HepG2 (cell line): ENCODE measurements around the gene GOLT1A. TPM values are rescaled to one million over a fixed set of nuclear protein-coding genes. Genes with fewer than 3 reads are reported as not detected.

Experiments
- ATAC-seq: fragments of 200-7000 bp; cut with Tn5 transposase; 3 replicates; pipeline ENCODE4 v1.9.1; 2020; ENCODE audit warnings: mild to moderate bottlenecking, moderate library complexity
- BruUV-seq: library from RNA; stranded (reverse); fragments of 400-500 nt; replicated peaks from 2 replicates; lab custom pipeline; 2021; lab: Mats Ljungman, UMichigan
- CTCF ChIA-PET: fragments of 300-600 bp; formaldehyde crosslinking; extraction: SDS; loops from one replicate; lab custom pipeline; 2021; ENCODE audit warnings: low total read pairs, inconsistent platforms, low intra/inter-chr PET ratio; lab: Yijun Ruan, JAX
- POLR2A ChIA-PET: fragments of 350-600 bp; sonication (Branson Sonifier 250); formaldehyde crosslinking; loops from one replicate; lab custom pipeline; 2020; ENCODE audit warnings: antibody characterized with exemption, inconsistent platforms; lab: Yijun Ruan, JAX
- DNase-seq: peaks from one replicate; pipeline ENCODE4 v3.0.0-alpha.2; 2015; ENCODE audit warnings: low spot score
- FAIRE-seq: peaks from 3 replicates; lab custom pipeline; 2011; peaks lifted over from hg19 to GRCh38; lab: Jason Lieb, UNC
- H2AFZ ChIP-seq: one replicate; pipeline ENCODE4 v1.6.1; 2011; ENCODE audit warnings: low read length, inconsistent platforms
- H3K27ac ChIP-seq: fragments of 300-600 bp; 3 replicates; pipeline ENCODE4 v1.8.0; 2011; ENCODE audit warnings: mixed run types, mild to moderate bottlenecking, mixed read lengths, low read length, inconsistent platforms; ENCODE audit not compliant: insufficient read depth; ENCODE audit errors: extremely low read length
- H3K27me3 ChIP-seq, 2 experiments: fragments of 200-600 bp in 1 of 2; 2 replicates in 1 of 2; 3 replicates in 1 of 2; pipeline versions ENCODE4 v1.6.0 to v1.8.0; 2011; ENCODE audit warnings: low read length in 2 of 2, mild to moderate bottlenecking in 2 of 2, moderate library complexity in 2 of 2, inconsistent platforms in 1 of 2; ENCODE audit not compliant: insufficient read depth in 2 of 2, control insufficient read depth in 1 of 2
- H3K36me3 ChIP-seq, 2 experiments: fragments of 200-600 bp in 1 of 2; replicated peaks in 1 of 2; 2 replicates in 1 of 2; 3 replicates in 1 of 2; pipeline versions ENCODE4 v1.5.1 to v1.8.0; 2011; ENCODE audit warnings: low read length in 2 of 2, inconsistent platforms in 1 of 2; ENCODE audit not compliant: insufficient read depth in 2 of 2, control insufficient read depth in 1 of 2
- H3K4me1 ChIP-seq: 2 replicates; pipeline ENCODE4 v1.5.1; 2012; ENCODE audit warnings: low read length, inconsistent platforms; ENCODE audit not compliant: insufficient read depth
- H3K4me2 ChIP-seq: 2 replicates; pipeline ENCODE4 v1.6.0; 2011; ENCODE audit warnings: low read depth, low read length, inconsistent platforms
- H3K4me3 ChIP-seq, 3 experiments: fragments of 200-600 bp in 1 of 3; sonication (generic), shearing (Covaris generic) in 1 of 3; replicated peaks in 1 of 3; 2 replicates each; pipeline ENCODE4 v1.5.1; 2011 to 2016; ENCODE audit warnings: low read length in 3 of 3, inconsistent platforms in 2 of 3, low read depth in 2 of 3, mild to moderate bottlenecking in 2 of 3, control low read depth in 1 of 3, mixed read lengths in 1 of 3; ENCODE audit not compliant: insufficient read depth in 1 of 3
- H3K79me2 ChIP-seq: one replicate; pipeline ENCODE4 v1.6.1; 2011; ENCODE audit warnings: low read length, inconsistent platforms; ENCODE audit not compliant: insufficient read depth
- H3K9ac ChIP-seq: 2 replicates; pipeline ENCODE4 v1.6.0; 2011; ENCODE audit warnings: mild to moderate bottlenecking, low read depth, low read length, inconsistent platforms; ENCODE audit not compliant: insufficient read depth
- H3K9me3 ChIP-seq: 2 replicates; pipeline ENCODE4 v1.5.1; 2012; ENCODE audit warnings: mild to moderate bottlenecking, low read length
- H4K20me1 ChIP-seq: 2 replicates; pipeline ENCODE4 v1.6.0; 2011; ENCODE audit warnings: inconsistent platforms, mild to moderate bottlenecking, low read length, moderate library complexity; ENCODE audit not compliant: insufficient read depth
- DBP ChIP-seq: sonication (generic); formaldehyde crosslinking; IDR thresholded peaks from 2 replicates; pipeline ENCODE4 v1.4.0; 2020; ENCODE audit warnings: missing genetic modification reagents; ENCODE audit errors: not compliant biosample characterization
- KLF13 ChIP-seq: sonication (generic); formaldehyde crosslinking; IDR thresholded peaks from 2 replicates; pipeline ENCODE4 v1.4.0; 2020; ENCODE audit warnings: mild to moderate bottlenecking, missing genetic modification reagents
- SNRNP70 ChIP-seq: fragments of 200-400 bp; formaldehyde crosslinking; IDR thresholded peaks from 2 replicates; pipeline ENCODE4 v1.6.1; 2017; ENCODE audit warnings: mild to moderate bottlenecking, low read depth, low read length, moderate library complexity
- THAP8 ChIP-seq: sonication (generic); formaldehyde crosslinking; IDR thresholded peaks from 2 replicates; pipeline ENCODE4 v1.5.1; 2020; ENCODE audit warnings: missing genetic modification reagents, mild to moderate bottlenecking, borderline replicate concordance
- ZFP91 ChIP-seq: sonication (generic); formaldehyde crosslinking; IDR thresholded peaks from 2 replicates; pipeline ENCODE4 v1.9.0; 2022; ENCODE audit warnings: missing genetic modification reagents, mild to moderate bottlenecking, borderline replicate concordance
- ZNF710 ChIP-seq: sonication (generic); formaldehyde crosslinking; IDR thresholded peaks from 2 replicates; pipeline ENCODE4 v1.5.0; 2020; ENCODE audit warnings: mild to moderate bottlenecking, missing genetic modification reagents, borderline replicate concordance
- WGBS: methylation state at CpG from one replicate; pipeline ENCODE4 v1.1.6; 2017; ENCODE audit warnings: low lambda C conversion rate; 5-methylcytosine and 5-hydroxymethylcytosine counted together
- in situ Hi-C: cut with HindIII; loops from 2 replicates; pipeline ENCODE4 v1.10.0; 2017; ENCODE audit warnings: low pct_unique_long_range_greater_than_20kb; ENCODE audit not compliant: extremely low pct_ligation_motif_present
- intact Hi-C: fragments of 100-400 bp; cut with micrococcal nuclease; formaldehyde crosslinking; loops from one replicate; pipeline ENCODE4 v1.10.0; 2022; ENCODE audit not compliant: unreplicated experiment
- polyA plus RNA-seq, 8 experiments: library from polyadenylated mRNA; depleted of rRNA in 3 of 8; stranded (reverse) in 7 of 8; unstranded in 1 of 8; fragments of >200 nt; fragmentation: Illumina TruSeq in 4 of 8; extraction: Trizol in 4 of 8; gene quantifications; 2 replicates each; pipeline versions ENCODE4 v1.2.1 to v1.2.3, GENCODE V29; 2011 to 2016; ENCODE audit warnings: low read depth in 4 of 8, missing spikeins in 1 of 8, mixed read lengths in 1 of 8; ENCODE audit not compliant: insufficient read depth in 1 of 8
- total RNA-seq, 5 experiments: library from RNA; depleted of rRNA; stranded (reverse); fragments of >200 nt; fragmentation: Illumina TruSeq; extraction: Trizol; gene quantifications; 2 replicates each; pipeline ENCODE4 v1.2.3, GENCODE V29; 2016; ENCODE audit warnings: low read depth in 1 of 5

The GOLT1A gene
- total and polyA plus RNA-seq, 2 of the 13 experiments (the other 11 are each of a cell fraction or from before 2014, with no cell fraction given): 25.8 to 28.0 TPM

- TF ChIP-seq KLF13 (no peak), ZFP91 (CRISPR knock-in tag) (no peak), DBP (CRISPR knock-in tag) (no peak), SNRNP70 (no peak)
- WGBS: 0% methylated on average over 1 of the region's 1 CpG
These were observed 32.7 kb downstream of the GOLT1A start for GRCh38 chr1:204181116-204181515.

GRCh38 chr1:204180133-204180532 lies 33.7 kb downstream of the GOLT1A start:
- Histone ChIP-seq H3K4me2 (no peak overlapping the region), H3K27me3 (peaks cover 0 to 11% of the 10 kb centered on the region in 2 experiments; a peak in 1 of 5 replicates), H3K27ac (no peak overlapping the region), H3K4me3 (no peak overlapping the region), H3K79me2 (no peaks in the 10 kb centered on the region), H3K9ac (no peak overlapping the region), H4K20me1 (no peaks in the 10 kb centered on the region), H3K4me1 (peaks cover 20% of the 10 kb centered on the region), H3K36me3 (no peaks in the 10 kb centered on the region), H3K9me3 (no peaks in the 10 kb centered on the region), H2AFZ (no peak overlapping the region)
- intact Hi-C loops (no loop called here), in situ Hi-C loops (no loop called here)
- FAIRE-seq (peak; percentile 62), DNase-seq (peak; percentile 82), ATAC-seq (peak; percentile 78)
- POLR2A ChIA-PET: interaction anchor here (1.2 to 2.4 kb wide), 3 partner anchors 9 to 34 kb away, joined by 3 to 7 read pairs (median 5); partner anchors contain the start of gene GOLT1A
- CTCF ChIA-PET: no interaction called here
- no TSS peak for BruUV-seq
- 4% methylated on average over 6 of the region's 6 CpGs for WGBS
- TF ChIP-seq THAP8 (CRISPR knock-in tag): no peak
- peak; percentile 20; the same call in 1 of the 2 replicates for TF ChIP-seq ZNF710

More at GRCh38 chr1:204181116-204181515, 32.7 kb downstream of the GOLT1A start:
- Histone ChIP-seq H3K4me1 (peaks cover 26% of the 10 kb centered on the region), H3K27me3 (peaks cover 0 to 10% of the 10 kb centered on the region in 2 experiments; a peak in 1 of 5 replicates), H3K9me3 (no peaks in the 10 kb centered on the region), H3K27ac (no peak overlapping the region), H3K9ac (no peak overlapping the region), H3K79me2 (no peaks in the 10 kb centered on the region), H2AFZ (no peak overlapping the region), H4K20me1 (no peaks in the 10 kb centered on the region), H3K4me2 (no peak overlapping the region), H3K4me3 (no peak overlapping the region), H3K36me3 (no peaks in the 10 kb centered on the region)
- FAIRE-seq (no peak), ATAC-seq (no peak), DNase-seq (no peak)
- BruUV-seq: no TSS peak
- intact Hi-C loops: no loop called here
- ChIA-PET CTCF (no interaction called here), POLR2A (interaction anchor here (2.4 kb wide), 1 partner anchor 9 kb away, joined by 7 read pairs; no protein-coding TSS in a partner anchor)
- in situ Hi-C loops: no loop called here
